HG03565 (cell line): Measurements from ENCODE around the gene TRIM36.
A peak's percentile ranks its signal among the peaks of the same experiment; 100 is the strongest.

ENCODE experiments used
- ATAC-seq: cut with Tn5 transposase; IDR thresholded peaks from one replicate; pipeline ENCODE4 v1.9.1; 2021; ENCODE audit warnings: mild to moderate bottlenecking, moderate library complexity; ENCODE audit not compliant: unreplicated experiment

TRIM36 gene

GRCh38 chr5:115166744-115167393 lies 2.8 kb downstream of the TRIM36 start:
- no peak for ATAC-seq

- no peak for ATAC-seq
Measured at GRCh38 chr5:115165790-115166189, 3.9 kb downstream of the TRIM36 start.

GRCh38 chr5:115160975-115161475 lies 8.7 kb downstream of the TRIM36 start:
- no peak for ATAC-seq

- ATAC-seq, result no peak
Measured at GRCh38 chr5:115151208-115151805, 18.4 kb downstream of the TRIM36 start.

GRCh38 chr5:115150512-115150911 lies 19.2 kb downstream of the TRIM36 start:
- ATAC-seq, result no peak

GRCh38 chr5:115147052-115147451 lies 22.7 kb downstream of the TRIM36 start:
- no peak for ATAC-seq

- ATAC-seq, result no peak
Measured at GRCh38 chr5:115136294-115136693, 33.4 kb downstream of the TRIM36 start.

- ATAC-seq, result no peak
Measured at GRCh38 chr5:115132465-115132864, 37.2 kb downstream of the TRIM36 start.

GRCh38 chr5:115126303-115126702 lies 43.4 kb downstream of the TRIM36 start:
- no peak for ATAC-seq

GRCh38 chr5:115124741-115125140 lies 45.0 kb downstream of the TRIM36 start:
- ATAC-seq, result no peak

GRCh38 chr5:115116001-115116400 lies 53.7 kb downstream of the TRIM36 start:
- ATAC-seq, result no peak

- ATAC-seq, result no peak
Measured at GRCh38 chr5:115109840-115110239, 59.9 kb downstream of the TRIM36 start.

- ATAC-seq, result no peak
Measured at GRCh38 chr5:115109356-115109755, 60.4 kb downstream of the TRIM36 start.

- no peak for ATAC-seq
Measured at GRCh38 chr5:115100319-115100955, 69.3 kb downstream of the TRIM36 start.

- ATAC-seq, result peak; percentile 79
Measured at GRCh38 chr5:115098041-115098702, 71.5 kb downstream of the TRIM36 start.

GRCh38 chr5:115097236-115097635 lies 72.5 kb downstream of the TRIM36 start:
- no peak for ATAC-seq

GRCh38 chr5:115096034-115096769 lies 73.5 kb downstream of the TRIM36 start:
- ATAC-seq, result no peak

GRCh38 chr5:115087951-115088350 lies 81.8 kb downstream of the TRIM36 start:
- no peak for ATAC-seq

GRCh38 chr5:115086473-115086872 lies 83.2 kb downstream of the TRIM36 start:
- no peak for ATAC-seq

- ATAC-seq, result no peak
Measured at GRCh38 chr5:115084246-115084793, 85.4 kb downstream of the TRIM36 start.
